Measurements from ENCODE around the gene PRF1.

DNA sequence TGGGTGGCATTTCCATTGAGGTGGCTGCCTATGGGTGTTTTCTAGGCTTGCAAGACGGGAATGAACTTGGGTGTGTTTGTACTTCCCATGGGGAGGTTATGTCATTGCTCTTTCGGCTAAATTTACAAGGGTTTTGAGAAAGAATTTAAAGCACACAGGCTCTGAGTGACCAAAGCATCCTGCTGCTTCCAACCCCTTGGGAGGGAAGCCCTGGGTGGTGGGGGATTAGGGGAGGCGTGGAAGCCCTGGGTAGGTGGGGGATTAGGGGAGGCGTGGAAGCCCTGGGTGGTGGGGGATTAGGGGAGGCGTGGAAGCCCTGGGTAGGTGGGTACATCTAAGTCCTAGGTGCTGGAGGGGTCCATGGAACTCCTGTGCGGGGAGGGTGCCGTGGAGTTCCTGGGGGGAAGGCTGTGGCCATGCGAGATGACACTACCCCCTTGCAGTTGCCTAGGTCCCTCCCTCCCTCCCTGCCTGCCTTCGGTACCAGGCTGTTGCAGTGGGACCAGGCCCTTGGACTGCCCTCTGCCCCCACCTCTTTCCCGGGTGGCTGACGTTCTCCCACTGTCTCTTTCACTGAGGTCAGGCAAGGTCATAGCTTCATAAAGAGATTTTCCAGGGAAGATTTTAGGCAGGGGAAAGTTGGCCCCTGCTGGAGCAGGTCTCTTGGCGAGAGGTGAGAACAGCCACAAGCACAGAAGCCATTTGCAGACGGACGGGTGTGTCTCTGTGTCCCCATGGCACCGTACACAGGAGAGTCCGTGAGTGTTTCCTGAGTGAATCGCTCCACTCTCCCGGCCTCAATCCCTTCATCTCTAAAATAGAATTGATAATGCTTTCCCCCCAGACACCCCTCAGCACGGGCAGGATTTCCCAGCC lies 19.5 kb downstream of the PRF1 start:
- TF ChIP-seq, protein P1, sequence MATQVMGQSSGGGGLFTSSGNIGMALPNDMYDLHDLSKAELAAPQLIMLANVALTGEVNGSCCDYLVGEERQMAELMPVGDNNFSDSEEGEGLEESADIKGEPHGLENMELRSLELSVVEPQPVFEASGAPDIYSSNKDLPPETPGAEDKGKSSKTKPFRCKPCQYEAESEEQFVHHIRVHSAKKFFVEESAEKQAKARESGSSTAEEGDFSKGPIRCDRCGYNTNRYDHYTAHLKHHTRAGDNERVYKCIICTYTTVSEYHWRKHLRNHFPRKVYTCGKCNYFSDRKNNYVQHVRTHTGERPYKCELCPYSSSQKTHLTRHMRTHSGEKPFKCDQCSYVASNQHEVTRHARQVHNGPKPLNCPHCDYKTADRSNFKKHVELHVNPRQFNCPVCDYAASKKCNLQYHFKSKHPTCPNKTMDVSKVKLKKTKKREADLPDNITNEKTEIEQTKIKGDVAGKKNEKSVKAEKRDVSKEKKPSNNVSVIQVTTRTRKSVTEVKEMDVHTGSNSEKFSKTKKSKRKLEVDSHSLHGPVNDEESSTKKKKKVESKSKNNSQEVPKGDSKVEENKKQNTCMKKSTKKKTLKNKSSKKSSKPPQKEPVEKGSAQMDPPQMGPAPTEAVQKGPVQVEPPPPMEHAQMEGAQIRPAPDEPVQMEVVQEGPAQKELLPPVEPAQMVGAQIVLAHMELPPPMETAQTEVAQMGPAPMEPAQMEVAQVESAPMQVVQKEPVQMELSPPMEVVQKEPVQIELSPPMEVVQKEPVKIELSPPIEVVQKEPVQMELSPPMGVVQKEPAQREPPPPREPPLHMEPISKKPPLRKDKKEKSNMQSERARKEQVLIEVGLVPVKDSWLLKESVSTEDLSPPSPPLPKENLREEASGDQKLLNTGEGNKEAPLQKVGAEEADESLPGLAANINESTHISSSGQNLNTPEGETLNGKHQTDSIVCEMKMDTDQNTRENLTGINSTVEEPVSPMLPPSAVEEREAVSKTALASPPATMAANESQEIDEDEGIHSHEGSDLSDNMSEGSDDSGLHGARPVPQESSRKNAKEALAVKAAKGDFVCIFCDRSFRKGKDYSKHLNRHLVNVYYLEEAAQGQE (IDR thresholded peaks at IDR 0.05): no peak
- TF ChIP-seq SP1 (IDR thresholded peaks at IDR 0.05) (no peak), CTCF (IDR thresholded peaks at IDR 0.05; ENCODE audit: low read depth, low read length, missing input control) (no peak), RXRA (IDR thresholded peaks at IDR 0.05) (no peak), GABPA (IDR thresholded peaks at IDR 0.05 in 1 of 2, conservative IDR thresholded peaks at IDR 0.05 in 1 of 2) (no peak), ATF3 (IDR thresholded peaks at IDR 0.05) (no peak)
- TF ChIP-seq, protein P2, sequence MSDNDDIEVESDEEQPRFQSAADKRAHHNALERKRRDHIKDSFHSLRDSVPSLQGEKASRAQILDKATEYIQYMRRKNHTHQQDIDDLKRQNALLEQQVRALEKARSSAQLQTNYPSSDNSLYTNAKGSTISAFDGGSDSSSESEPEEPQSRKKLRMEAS (IDR thresholded peaks at IDR 0.05): no peak
